Thyroid gland (tissue), 4 donors: ENCODE measurements around the gene ZBTB7C. TPM values are rescaled to one million over a fixed set of nuclear protein-coding genes. Genes with fewer than 3 reads are reported as not detected.
A peak's percentile ranks its signal among the peaks of the same experiment; 100 is the strongest.

Experiments
- DNase-seq, 2 donors: peaks; one replicate each; pipeline ENCODE4 v3.0.0-alpha.2; 2019
- H3K27ac ChIP-seq, 3 donors: fragments of 200-600 bp; sonication (generic); 1 replicate in 2 of 3; 2 replicates in 1 of 3; pipeline ENCODE4 v1.5.1; 2016 to 2019; ENCODE audit warnings: mild to moderate bottlenecking in 1 of 3, moderate library complexity in 1 of 3
- H3K27me3 ChIP-seq: fragments of 200-600 bp; sonication (generic); one replicate; pipeline ENCODE4 v1.5.1; 2019
- H3K36me3 ChIP-seq, 2 donors: fragments of 200-600 bp; sonication (generic); one replicate each; pipeline ENCODE4 v1.5.1; 2016 to 2019
- H3K4me1 ChIP-seq, 2 donors: fragments of 200-600 bp; sonication (generic); one replicate each; pipeline ENCODE4 v1.5.1; 2017 to 2019
- H3K4me3 ChIP-seq, 3 donors: fragments of 200-600 bp; sonication (generic); replicated peaks in 1 of 3; 1 replicate in 2 of 3; 2 replicates in 1 of 3; pipeline ENCODE4 v1.5.1; 2016; ENCODE audit warnings: mild to moderate bottlenecking in 1 of 3
- H3K9me3 ChIP-seq: fragments of 200-600 bp; sonication (generic); one replicate; pipeline ENCODE4 v1.5.1; 2017
- CTCF ChIP-seq, 6 experiments: fragments of 200-600 bp in 3 of 6; fragments of 450-650 bp in 3 of 6; sonication (generic) in 3 of 6; IDR thresholded peaks; one replicate each; pipeline ENCODE4 v1.5.1; 2016 to 2019; ENCODE audit warnings: antibody characterized with exemption in 6 of 6, mild to moderate bottlenecking in 2 of 6, inconsistent platforms in 1 of 6, moderate library complexity in 1 of 6
- POLR2A ChIP-seq, 2 donors: fragments of 450-650 bp; IDR thresholded peaks; one replicate each; pipeline ENCODE4 v1.6.1; 2017; ENCODE audit warnings: antibody characterized with exemption in 2 of 2, mild to moderate bottlenecking in 2 of 2, moderate library complexity in 1 of 2
- WGBS, 2 donors: methylation state at CpG; one replicate each; pipeline ENCODE4 v1.1.5; 2017; 5-methylcytosine and 5-hydroxymethylcytosine counted together
- intact Hi-C: fragments of 100-400 bp; cut with DNase I; formaldehyde crosslinking; loops from one replicate; pipeline ENCODE4 v1.15.1; 2023
- total RNA-seq, 4 donors: library from RNA; depleted of rRNA; stranded (reverse); fragments of >200 nt; gene quantifications; one replicate each; pipeline ENCODE4 v1.2.3, GENCODE V29; 2016

The ZBTB7C gene
- total RNA-seq, 4 donors from 2014 or later, result 41.7 to 66.7 (median 49.5) TPM

- Histone ChIP-seq H3K9me3 (no peaks in the 10 kb centered on the region), H3K27ac (peak overlapping the region in 2 of 3 donors; percentile 34 to 46), H3K4me1 (peaks cover 3 to 25% of the 10 kb centered on the region in 2 donors), H3K27me3 (no peaks in the 10 kb centered on the region), H3K36me3 (no peaks in the 10 kb centered on the region), H3K4me3 (peak overlapping the region; percentile 33 to 47 (median 38))
- intact Hi-C loops, result loop anchor here (5.0 kb wide), 1 partner anchor 231 kb away; no protein-coding TSS in a partner anchor
- peak in 1 of 2 donors; percentile 24 for TF ChIP-seq POLR2A (IDR thresholded peaks at IDR 0.05)
- TF ChIP-seq CTCF (IDR thresholded peaks at IDR 0.05), result peak in 5 of 6 experiments; percentile 17 to 97 (median 53)
- 13 to 20% methylated on average over 7 to 13 of the region's 68 CpGs for WGBS, 2 donors
- DNase-seq, result peak; percentile 78
Measured at GRCh38 chr18:48007955-48008701, 401.1 kb downstream of the ZBTB7C start.

- no peak for DNase-seq
- Histone ChIP-seq H3K9me3 (no peaks in the 10 kb centered on the region), H3K36me3 (no peaks in the 10 kb centered on the region), H3K4me3 (no peak overlapping the region), H3K4me1 (peaks cover 3 to 29% of the 10 kb centered on the region in 2 donors), H3K27me3 (no peaks in the 10 kb centered on the region), H3K27ac (no peak overlapping the region)
- 97% methylated on average over 9 to 10 of the region's 10 CpGs for WGBS, 2 donors
- intact Hi-C loops, result loop anchor here (5.0 kb wide), 1 partner anchor 230 kb away; no protein-coding TSS in a partner anchor
- TF ChIP-seq POLR2A (IDR thresholded peaks at IDR 0.05) (no peak), CTCF (IDR thresholded peaks at IDR 0.05) (no peak)
Measured at GRCh38 chr18:48007381-48007780, 401.8 kb downstream of the ZBTB7C start.

GRCh38 chr18:48006415-48007175 lies 402.6 kb downstream of the ZBTB7C start:
- H3K36me3 ChIP-seq, result no peaks in the 10 kb centered on the region
- intact Hi-C loops, result loop anchor here (5.0 kb wide), 1 partner anchor 229 kb away; no protein-coding TSS in a partner anchor
- no peak overlapping the region for H3K4me3 ChIP-seq
- no peak overlapping the region for H3K27ac ChIP-seq
- DNase-seq, result no peak
- H3K9me3 ChIP-seq, result no peaks in the 10 kb centered on the region
- WGBS, 2 donors, result 95 to 96% methylated on average over 12 of the region's 12 CpGs
- H3K4me1 ChIP-seq, result peaks cover 3 to 29% of the 10 kb centered on the region in 2 donors
- TF ChIP-seq CTCF (IDR thresholded peaks at IDR 0.05), result no peak
- TF ChIP-seq POLR2A (IDR thresholded peaks at IDR 0.05), result no peak
- no peaks in the 10 kb centered on the region for H3K27me3 ChIP-seq

- TF ChIP-seq CTCF (IDR thresholded peaks at IDR 0.05) (no peak), POLR2A (IDR thresholded peaks at IDR 0.05) (no peak)
- Histone ChIP-seq H3K36me3 (no peaks in the 10 kb centered on the region), H3K4me1 (peaks cover 3 to 29% of the 10 kb centered on the region in 2 donors), H3K4me3 (no peak overlapping the region), H3K27ac (no peak overlapping the region), H3K27me3 (no peaks in the 10 kb centered on the region), H3K9me3 (no peaks in the 10 kb centered on the region)
- no peak for DNase-seq
- intact Hi-C loops, result no loop called here
- 79 to 92% methylated on average over 2 of the region's 2 CpGs for WGBS, 2 donors
Measured at GRCh38 chr18:48004577-48004976, 404.6 kb downstream of the ZBTB7C start.
